ENCODE data around the gene ABHD8. TPM values are rescaled to one million over a fixed set of nuclear protein-coding genes. Genes with fewer than 3 reads are reported as not detected.
A peak's percentile ranks its signal among the peaks of the same experiment; 100 is the strongest.

Gene ABHD8
- total and polyA plus RNA-seq, 2 of the 13 experiments (the other 11 are each of a cell fraction or from before 2014, with no cell fraction given) = 6.3 to 7.2 TPM

- TF ChIP-seq MAZ (IDR thresholded peaks at IDR 0.05; ENCODE audit: borderline replicate concordance, low read depth, low read length) (no peak), MAZ (CRISPR knock-in tag; IDR thresholded peaks at IDR 0.05; ENCODE audit: low read depth) (peak; percentile 46; the same call in 1 of the 2 replicates), MTF1 (CRISPR knock-in tag; IDR thresholded peaks at IDR 0.05) (no peak), TP53 (CRISPR knock-in tag; conservative IDR thresholded peaks at IDR 0.05) (no peak), ZNF770 (CRISPR knock-in tag; IDR thresholded peaks at IDR 0.05) (peak; percentile 99), CSRNP1 (CRISPR knock-in tag; IDR thresholded peaks at IDR 0.05) (peak; percentile 73; the same call in 1 of the 2 replicates), ZBTB33 (CRISPR knock-in tag; IDR thresholded peaks at IDR 0.05) (peak; percentile 23; the same call in 1 of the 2 replicates), MLXIP (CRISPR knock-in tag; IDR thresholded peaks at IDR 0.05; ENCODE audit: borderline replicate concordance) (no peak), ZKSCAN1 (IDR thresholded peaks at IDR 0.05; ENCODE audit: low read length) (no peak), ZNF572 (CRISPR knock-in tag; IDR thresholded peaks at IDR 0.05) (no peak), MAFF (IDR thresholded peaks at IDR 0.05; ENCODE audit: low read depth, low read length) (no peak), DR1 (CRISPR knock-in tag; IDR thresholded peaks at IDR 0.05) (no peak), HNF4G (IDR thresholded peaks at IDR 0.05; ENCODE audit: borderline replicate concordance, low read depth, low read length) (peak; percentile 17; the same call in 1 of the 2 replicates), HNF4G (CRISPR knock-in tag; IDR thresholded peaks at IDR 0.05; ENCODE audit: borderline replicate concordance, low read depth) (no peak), MYC (CRISPR knock-in tag; IDR thresholded peaks at IDR 0.05; ENCODE audit: borderline replicate concordance) (peak; percentile 71; the same call in 1 of the 2 replicates), SP5 (CRISPR knock-in tag; IDR thresholded peaks at IDR 0.05; ENCODE audit: borderline replicate concordance, low read depth) (0 out of 2 replicates have a peak, but pooled peaks have one; percentile 55), SALL2 (CRISPR knock-in tag; IDR thresholded peaks at IDR 0.05) (no peak), NCOA2 (CRISPR knock-in tag; IDR thresholded peaks at IDR 0.05) (peak; percentile 51; the same call in 1 of the 2 replicates), REXO4 (CRISPR knock-in tag; IDR thresholded peaks at IDR 0.05; ENCODE audit: borderline replicate concordance) (no peak), YEATS4 (CRISPR knock-in tag; IDR thresholded peaks at IDR 0.05; ENCODE audit: borderline replicate concordance) (no peak), PHF8 (CRISPR knock-in tag; IDR thresholded peaks at IDR 0.05) (peak; percentile 53; the same call in 1 of the 2 replicates), KDM5B (CRISPR knock-in tag; IDR thresholded peaks at IDR 0.05; ENCODE audit: borderline replicate concordance) (no peak)
Observed at GRCh38 chr19:17255150-17255621, 48.0 kb downstream of the ABHD8 start (continued).
